H1 (cell line): Measurements from ENCODE around the gene LHFPL3. TPM values are rescaled to one million over a fixed set of nuclear protein-coding genes. Genes with fewer than 3 reads are reported as not detected.

Source experiments
- CTCF ChIA-PET: fragments of 300-600 bp; sonication (Branson Sonifier 250); formaldehyde crosslinking; loops from one replicate; lab custom pipeline; 2021; ENCODE audit not compliant: partially characterized antibody; lab: Charles Lee
- POLR2A ChIA-PET: fragments of 300-600 bp; sonication (Branson Sonifier 250); formaldehyde crosslinking; loops from one replicate; lab custom pipeline; 2021; ENCODE audit warnings: inconsistent platforms; ENCODE audit not compliant: partially characterized antibody; lab: Charles Lee
- DNase-seq, 2 experiments: peaks; one replicate each; pipeline versions ENCODE4 v3.0.0 to v3.0.0-alpha.2; 2010 to 2022; ENCODE audit warnings: low spot score in 2 of 2, low read depth in 1 of 2, mixed read lengths in 1 of 2
- FAIRE-seq: peaks from 2 replicates; lab custom pipeline; 2011; peaks lifted over from hg19 to GRCh38; lab: Jason Lieb, UNC
- H2AFZ ChIP-seq: 2 replicates; pipeline ENCODE4 v1.8.1; 2012; ENCODE audit warnings: low read length, inconsistent platforms
- H2AK5ac ChIP-seq: 2 replicates; pipeline ENCODE4 v1.6.1; 2013; ENCODE audit warnings: low read depth, low read length
- H2BK120ac ChIP-seq: replicated peaks from 2 replicates; pipeline ENCODE3; 2013; ENCODE audit warnings: low read depth, low read length, inconsistent platforms
- H2BK12ac ChIP-seq: 2 replicates; pipeline ENCODE4 v1.6.1; 2013; ENCODE audit warnings: low read depth, low read length
- H2BK15ac ChIP-seq: 2 replicates; pipeline ENCODE4 v1.6.1; 2013; ENCODE audit warnings: low read length
- H2BK20ac ChIP-seq: 2 replicates; pipeline ENCODE4 v1.6.1; 2013; ENCODE audit warnings: low read length
- H2BK5ac ChIP-seq: 2 replicates; pipeline ENCODE4 v1.6.1; 2013; ENCODE audit warnings: low read depth, low read length
- H3K14ac ChIP-seq: 2 replicates; pipeline ENCODE4 v1.6.1; 2013; ENCODE audit warnings: inconsistent platforms; ENCODE audit not compliant: insufficient read length
- H3K18ac ChIP-seq: 2 replicates; pipeline ENCODE4 v1.6.1; 2013; ENCODE audit warnings: low read length; ENCODE audit errors: extremely low read depth
- H3K23ac ChIP-seq: 2 replicates; pipeline ENCODE4 v1.6.1; 2013; ENCODE audit warnings: inconsistent platforms; ENCODE audit not compliant: insufficient read length
- H3K23me2 ChIP-seq: 2 replicates; pipeline ENCODE4 v1.6.1; 2013; ENCODE audit warnings: low read depth, low read length
- H3K27ac ChIP-seq: 2 replicates; pipeline ENCODE4 v1.6.1; 2011; ENCODE audit warnings: low read depth, low read length, inconsistent platforms
- H3K27me3 ChIP-seq, 4 experiments: replicated peaks in 1 of 4; 1 replicate in 1 of 4; 2 replicates in 3 of 4; pipeline versions ENCODE4 v1.6.1 to v1.8.1; 2011 to 2013; ENCODE audit warnings: low read length in 3 of 4, mild to moderate bottlenecking in 3 of 4, inconsistent platforms in 2 of 4, mixed read lengths in 2 of 4, moderate library complexity in 1 of 4; ENCODE audit not compliant: control insufficient read depth in 3 of 4, insufficient read depth in 3 of 4; ENCODE audit errors: extremely low read depth in 1 of 4
- H3K36me3 ChIP-seq, 4 experiments: 2 replicates each; pipeline versions ENCODE4 v1.6.1 to v1.8.1; 2011 to 2013; ENCODE audit warnings: mild to moderate bottlenecking in 4 of 4, low read length in 3 of 4, moderate library complexity in 2 of 4, control low read depth in 1 of 4, inconsistent platforms in 1 of 4; ENCODE audit not compliant: insufficient read depth in 4 of 4, control insufficient read depth in 2 of 4
- H3K4ac ChIP-seq: replicated peaks from 2 replicates; pipeline ENCODE3; 2013; ENCODE audit warnings: low read length, low read depth, mixed read lengths, inconsistent platforms; ENCODE audit not compliant: insufficient read length
- H3K4me1 ChIP-seq, 4 experiments: replicated peaks in 1 of 4; 1 replicate in 1 of 4; 2 replicates in 3 of 4; pipeline versions ENCODE4 v1.6.1 to v1.8.1; 2011 to 2013; ENCODE audit warnings: low read length in 3 of 4, inconsistent platforms in 2 of 4, mixed read lengths in 1 of 4; ENCODE audit not compliant: insufficient read depth in 4 of 4, control insufficient read depth in 3 of 4
- H3K4me2 ChIP-seq, 2 experiments: 2 replicates each; pipeline versions ENCODE4 v1.6.1 to v1.8.1; 2011 to 2013; ENCODE audit warnings: low read depth in 2 of 2, low read length in 2 of 2, control low read depth in 1 of 2, inconsistent platforms in 1 of 2, mild to moderate bottlenecking in 1 of 2; ENCODE audit not compliant: insufficient read depth in 1 of 2
- H3K4me3 ChIP-seq, 4 experiments: fragments of 200-600, 300-600 bp in 1 of 4; sonication (generic), shearing (Covaris generic), sonication (Bioruptor Twin) in 1 of 4; 2 replicates each; pipeline versions ENCODE4 v1.5.1 to v1.8.1; 2011 to 2016; ENCODE audit warnings: low read length in 4 of 4, low read depth in 3 of 4, control low read depth in 2 of 4, inconsistent platforms in 2 of 4, mild to moderate bottlenecking in 2 of 4, mixed read lengths in 1 of 4, moderate library complexity in 1 of 4; ENCODE audit not compliant: insufficient read depth in 2 of 4; ENCODE audit errors: extremely low read depth in 1 of 4
- H3K56ac ChIP-seq: replicated peaks from 2 replicates; pipeline ENCODE3; 2013; ENCODE audit warnings: low read depth, mild to moderate bottlenecking, mixed read lengths, low read length, inconsistent platforms; ENCODE audit not compliant: insufficient read length
- H3K79me1 ChIP-seq: 2 replicates; pipeline ENCODE4 v1.6.1; 2013; ENCODE audit warnings: low read depth, low read length, control low read depth
- H3K79me2 ChIP-seq, 2 experiments: 2 replicates each; pipeline versions ENCODE4 v1.6.1 to v1.8.1; 2012 to 2013; ENCODE audit warnings: low read length in 2 of 2, mild to moderate bottlenecking in 2 of 2, inconsistent platforms in 1 of 2; ENCODE audit not compliant: insufficient read depth in 2 of 2, control insufficient read depth in 1 of 2
- H3K9ac ChIP-seq, 4 experiments: replicated peaks in 1 of 4; 1 replicate in 1 of 4; 2 replicates in 3 of 4; pipeline versions ENCODE4 v1.6.1 to v1.8.1; 2011 to 2013; ENCODE audit warnings: low read depth in 3 of 4, low read length in 3 of 4, control low read depth in 2 of 4, mild to moderate bottlenecking in 2 of 4, moderate library complexity in 2 of 4, inconsistent platforms in 1 of 4; ENCODE audit errors: extremely low read depth in 1 of 4
- H3K9me3 ChIP-seq, 2 experiments: 2 replicates each; pipeline versions ENCODE4 v1.6.1 to v1.8.1; 2012 to 2013; ENCODE audit warnings: mild to moderate bottlenecking in 2 of 2, moderate library complexity in 2 of 2, control low read depth in 1 of 2, inconsistent platforms in 1 of 2, low read depth in 1 of 2, low read length in 1 of 2, mixed read lengths in 1 of 2; ENCODE audit not compliant: insufficient read depth in 2 of 2
- H4K20me1 ChIP-seq, 2 experiments: replicated peaks in 1 of 2; 2 replicates each; pipeline versions ENCODE3 to v1.8.1; 2011 to 2013; ENCODE audit warnings: inconsistent platforms in 2 of 2, low read length in 2 of 2, mild to moderate bottlenecking in 1 of 2; ENCODE audit not compliant: insufficient read depth in 2 of 2, control insufficient read depth in 1 of 2
- H4K5ac ChIP-seq: 2 replicates; pipeline ENCODE4 v1.6.1; 2013; ENCODE audit warnings: low read length, low read depth, mixed read lengths, inconsistent platforms; ENCODE audit not compliant: insufficient read length
- H4K8ac ChIP-seq: 2 replicates; pipeline ENCODE4 v1.8.0; 2013; ENCODE audit warnings: mild to moderate bottlenecking, moderate library complexity, low read length, inconsistent platforms; ENCODE audit not compliant: insufficient read depth; ENCODE audit errors: extremely low read depth
- H4K91ac ChIP-seq: replicated peaks from 2 replicates; pipeline ENCODE3; 2013; ENCODE audit warnings: low read length, mixed read lengths, inconsistent platforms; ENCODE audit not compliant: insufficient read length
- BRCA1 ChIP-seq: IDR thresholded peaks from 2 replicates; pipeline ENCODE4 v1.6.1; 2012; ENCODE audit warnings: low read depth, low read length, improper control_type of control experiment
- CHD2 ChIP-seq: IDR thresholded peaks from 2 replicates; pipeline ENCODE4 v1.6.1; 2012; ENCODE audit warnings: low read length, improper control_type of control experiment
- EP300 ChIP-seq, 2 experiments: IDR thresholded peaks; 1 replicate in 1 of 2; 2 replicates in 1 of 2; pipeline ENCODE4 v1.6.1; 2011 to 2012; ENCODE audit warnings: low read depth in 2 of 2, low read length in 2 of 2, mild to moderate bottlenecking in 2 of 2, borderline replicate concordance in 1 of 2, inconsistent platforms in 1 of 2, moderate library complexity in 1 of 2
- JUN ChIP-seq: IDR thresholded peaks from 2 replicates; pipeline ENCODE4 v1.6.1; 2011; ENCODE audit warnings: low read depth, mild to moderate bottlenecking, improper control_type of control experiment, low read length
- KDM4A ChIP-seq: IDR thresholded peaks from one replicate; pipeline ENCODE4 v1.7.1; 2012; ENCODE audit warnings: low read depth, mild to moderate bottlenecking, moderate library complexity, low read length, inconsistent platforms; ENCODE audit not compliant: severe bottlenecking
- NANOG ChIP-seq: IDR thresholded peaks from 2 replicates; pipeline ENCODE4 v1.6.1; 2011; ENCODE audit warnings: low read length, low read depth, mild to moderate bottlenecking, inconsistent platforms; ENCODE audit not compliant: insufficient read depth, poor library complexity, severe bottlenecking
- PHF8 ChIP-seq: fragments of 200-600 bp; sonication (generic); conservative IDR thresholded peaks from 2 replicates; pipeline ENCODE4 v1.7.1; 2012; ENCODE audit warnings: low read depth, mild to moderate bottlenecking, inconsistent platforms, low read length, moderate library complexity
- SIN3A ChIP-seq, 2 experiments: IDR thresholded peaks in 1 of 2; conservative IDR thresholded peaks in 1 of 2; 2 replicates each; pipeline ENCODE4 v1.6.1; 2011 to 2012; ENCODE audit warnings: low read length in 2 of 2, improper control_type of control experiment in 1 of 2, low read depth in 1 of 2, mild to moderate bottlenecking in 1 of 2
- SP2 ChIP-seq: IDR thresholded peaks from 2 replicates; pipeline ENCODE4 v1.6.1; 2012; ENCODE audit warnings: mild to moderate bottlenecking, low read length, inconsistent platforms
- SP4 ChIP-seq: IDR thresholded peaks from 2 replicates; pipeline ENCODE4 v1.6.1; 2012; ENCODE audit warnings: low read length, inconsistent platforms
- SUZ12 ChIP-seq: fragments of 200-600 bp; sonication (generic); IDR thresholded peaks from 2 replicates; pipeline ENCODE4 v1.6.1; 2012; ENCODE audit warnings: mild to moderate bottlenecking, inconsistent platforms, low read length, moderate library complexity, mixed read lengths
- TBP ChIP-seq: IDR thresholded peaks from 2 replicates; pipeline ENCODE4 v1.6.1; 2011; ENCODE audit warnings: low read depth, low read length, improper control_type of control experiment
- TCF12 ChIP-seq: IDR thresholded peaks from 2 replicates; pipeline ENCODE4 v1.6.1; 2011; ENCODE audit warnings: low read depth, mild to moderate bottlenecking, low read length
- TEAD4 ChIP-seq: IDR thresholded peaks from 2 replicates; pipeline ENCODE4 v1.6.1; 2012; ENCODE audit warnings: low read depth, low read length, inconsistent platforms, mixed read lengths
- WGBS, 2 experiments: shearing (Covaris generic) in 1 of 2; methylation state at CpG; one replicate each; pipeline versions ENCODE4 v1.1.6 to v1.1.7; 2013 to 2015; ENCODE audit warnings: low lambda C conversion rate in 2 of 2, mixed read lengths in 2 of 2, inconsistent platforms in 1 of 2, low coverage in 1 of 2, missing lambda C conversion rate in 1 of 2; ENCODE audit not compliant: insufficient replicate concordance in 2 of 2, insufficient coverage in 1 of 2, insufficient read length in 1 of 2; ENCODE audit errors: extremely low coverage in 1 of 2, missing lambda C conversion rate in 1 of 2; 5-methylcytosine and 5-hydroxymethylcytosine counted together
- polyA plus RNA-seq, 7 experiments: library from polyadenylated mRNA; depleted of rRNA in 3 of 7; stranded (reverse) in 5 of 7; unstranded in 2 of 7; fragments of >200 nt in 5 of 7; fragments of 200-250 nt in 2 of 7; gene quantifications; 1 replicate in 5 of 7; 2 replicates in 1 of 7; 4 replicates in 1 of 7; pipeline versions ENCODE4 v1.2.1 to v1.2.3, GENCODE V29; 2011 to 2013; ENCODE audit warnings: missing spikeins in 2 of 7, mixed read lengths in 2 of 7
- total RNA-seq: library from RNA; stranded (reverse); fragmentation: NEBNext Ultra II Directional; extraction: Animal tissue kit (Norgen Biotek cat#: 25700); gene quantifications from 2 replicates; pipeline ENCODE4 v1.2.1, GENCODE V29; 2021

Gene LHFPL3
- total and polyA plus RNA-seq, 2 of the 8 experiments (the other 6 are each of a cell fraction or from before 2014, with no cell fraction given), result 0.24 to 0.50 TPM

DNA sequence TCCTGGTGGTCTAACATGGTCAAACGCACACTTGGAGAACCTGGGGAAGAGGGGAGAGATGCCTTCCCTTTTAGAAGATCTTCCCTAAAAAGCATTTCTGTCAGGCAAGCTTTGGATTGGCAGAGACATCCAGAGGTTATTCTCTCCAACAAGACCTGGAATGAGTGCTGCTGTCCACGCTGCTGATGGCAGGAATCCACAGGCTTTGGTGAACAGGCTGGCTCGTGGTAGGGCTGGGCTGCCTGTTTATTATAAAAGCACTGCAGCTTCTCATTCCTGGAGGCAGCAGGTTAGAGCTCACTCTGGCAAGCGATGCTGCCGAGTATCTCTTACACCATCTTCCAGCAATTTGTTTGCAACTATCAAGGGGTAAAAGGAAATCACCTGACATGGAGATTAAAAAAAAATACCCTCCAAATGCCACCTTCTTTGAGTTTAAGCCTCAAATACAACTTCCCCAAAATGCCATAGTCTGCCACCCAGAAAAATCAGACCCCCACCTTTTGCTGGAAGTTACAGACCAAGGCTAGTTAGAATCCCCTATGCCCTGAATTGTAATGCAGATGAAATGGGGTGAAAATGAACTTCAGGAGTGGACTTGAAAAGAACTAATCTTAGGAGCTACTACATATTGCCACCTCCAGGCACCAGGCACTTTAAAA lies 533.5 kb downstream of the LHFPL3 start:
- Histone ChIP-seq H4K91ac (no peak overlapping the region), H4K5ac (no peak overlapping the region), H4K8ac (no peak overlapping the region), H3K9ac (no peak overlapping the region), H2BK5ac (no peak overlapping the region), H3K4me1 (no peaks in the 10 kb centered on the region), H3K4me3 (no peak overlapping the region), H3K23ac (no peak overlapping the region), H3K27me3 (no peaks in the 10 kb centered on the region; a peak in 2 of 7 replicates), H3K79me1 (no peaks in the 10 kb centered on the region), H3K18ac (no peak overlapping the region), H3K79me2 (no peaks in the 10 kb centered on the region), H2AK5ac (no peak overlapping the region), H2AFZ (no peak overlapping the region), H3K9me3 (peaks cover 14 to 16% of the 10 kb centered on the region in 2 experiments), H3K27ac (no peak overlapping the region), H3K4me2 (no peak overlapping the region), H3K23me2 (no peaks in the 10 kb centered on the region), H4K20me1 (no peaks in the 10 kb centered on the region), H3K36me3 (no peaks in the 10 kb centered on the region), H3K4ac (no peak overlapping the region), H2BK15ac (no peak overlapping the region), H2BK20ac (no peak overlapping the region), H3K14ac (no peak overlapping the region), H2BK120ac (no peak overlapping the region), H3K56ac (no peak overlapping the region), H2BK12ac (no peak overlapping the region)
- WGBS, 2 experiments, result 81% methylated on average over 5 of the region's 5 CpGs; no CpG with 5 or more reads in 1 of the 2 experiments
- FAIRE-seq, result no peak
- DNase-seq, result no peak
- TF ChIP-seq CHD2, result no peak
- no peak for TF ChIP-seq EP300 (IDR thresholded peaks at IDR 0.05; ENCODE audit: borderline replicate concordance in 1 of 2, low read depth in 2 of 2, low read length in 2 of 2)
- no peak for TF ChIP-seq TBP
- no peak for TF ChIP-seq NANOG
- TF ChIP-seq TEAD4, result no peak
- no peak for TF ChIP-seq PHF8
- TF ChIP-seq SUZ12, result no peak
- TF ChIP-seq BRCA1, result no peak
- no peak for TF ChIP-seq SP2
- no peak for TF ChIP-seq TCF12
- TF ChIP-seq KDM4A, result no peak
- TF ChIP-seq JUN, result no peak
- TF ChIP-seq SIN3A (conservative IDR thresholded peaks at IDR 0.05 in 1 of 2, IDR thresholded peaks at IDR 0.05 in 1 of 2; ENCODE audit: low read depth in 1 of 2, low read length in 2 of 2), result no peak
- no peak for TF ChIP-seq SP4
- CTCF ChIA-PET, result interaction anchor here (0.5 to 5.6 kb wide), 30 partner anchors 8 to 1338 kb away, joined by 3 to 66 read pairs (median 6); no protein-coding TSS in a partner anchor
- POLR2A ChIA-PET, result no interaction called here
